ENCODE data around the gene ZIC4.
A peak's percentile ranks its signal among the peaks of the same experiment; 100 is the strongest.

The ZIC4 gene

GRCh38 chr3:147364771-147365170, 41.6 kb downstream of the ZIC4 start:
- intact Hi-C loops (cut with DNase I; ENCODE audit: low total_unique reads): no loop called here
- H3K4me3 ChIP-seq: no peak overlapping the region
- H3K36me3 ChIP-seq: no peaks in the 10 kb centered on the region
- TF ChIP-seq, protein P1, sequence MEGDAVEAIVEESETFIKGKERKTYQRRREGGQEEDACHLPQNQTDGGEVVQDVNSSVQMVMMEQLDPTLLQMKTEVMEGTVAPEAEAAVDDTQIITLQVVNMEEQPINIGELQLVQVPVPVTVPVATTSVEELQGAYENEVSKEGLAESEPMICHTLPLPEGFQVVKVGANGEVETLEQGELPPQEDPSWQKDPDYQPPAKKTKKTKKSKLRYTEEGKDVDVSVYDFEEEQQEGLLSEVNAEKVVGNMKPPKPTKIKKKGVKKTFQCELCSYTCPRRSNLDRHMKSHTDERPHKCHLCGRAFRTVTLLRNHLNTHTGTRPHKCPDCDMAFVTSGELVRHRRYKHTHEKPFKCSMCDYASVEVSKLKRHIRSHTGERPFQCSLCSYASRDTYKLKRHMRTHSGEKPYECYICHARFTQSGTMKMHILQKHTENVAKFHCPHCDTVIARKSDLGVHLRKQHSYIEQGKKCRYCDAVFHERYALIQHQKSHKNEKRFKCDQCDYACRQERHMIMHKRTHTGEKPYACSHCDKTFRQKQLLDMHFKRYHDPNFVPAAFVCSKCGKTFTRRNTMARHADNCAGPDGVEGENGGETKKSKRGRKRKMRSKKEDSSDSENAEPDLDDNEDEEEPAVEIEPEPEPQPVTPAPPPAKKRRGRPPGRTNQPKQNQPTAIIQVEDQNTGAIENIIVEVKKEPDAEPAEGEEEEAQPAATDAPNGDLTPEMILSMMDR (IDR thresholded peaks at IDR 0.05): no peak
- H3K27ac ChIP-seq: no peak overlapping the region
- peaks cover 0 to 63% of the 10 kb centered on the region in 2 donors for H3K27me3 ChIP-seq
- H3K4me1 ChIP-seq: no peaks in the 10 kb centered on the region
- DNase-seq: no peak
- H3K9me3 ChIP-seq: no peaks in the 10 kb centered on the region

- Histone ChIP-seq H3K27me3 (peaks cover 0 to 64% of the 10 kb centered on the region in 2 donors), H3K4me1 (no peaks in the 10 kb centered on the region), H3K9me3 (no peaks in the 10 kb centered on the region), H3K4me3 (no peak overlapping the region), H3K27ac (no peak overlapping the region), H3K36me3 (no peaks in the 10 kb centered on the region)
- DNase-seq: no peak
- intact Hi-C loops (cut with DNase I; ENCODE audit: low total_unique reads): no loop called here
- TF ChIP-seq, protein P1 (IDR thresholded peaks at IDR 0.05): peak in 1 of 2 experiments; percentile 31
Measured at GRCh38 chr3:147361454-147362420, 44.6 kb downstream of the ZIC4 start.

GRCh38 chr3:147360646-147361453, 45.5 kb downstream of the ZIC4 start:
- H3K4me3 ChIP-seq: no peak overlapping the region
- no peak for DNase-seq
- H3K36me3 ChIP-seq: no peaks in the 10 kb centered on the region
- H3K4me1 ChIP-seq: no peaks in the 10 kb centered on the region
- peaks cover 0 to 73% of the 10 kb centered on the region in 2 donors for H3K27me3 ChIP-seq
- H3K9me3 ChIP-seq: peaks cover 0 to 4% (median 0%) of the 10 kb centered on the region in 3 donors
- no peak overlapping the region for H3K27ac ChIP-seq
- intact Hi-C loops (cut with DNase I; ENCODE audit: low total_unique reads): no loop called here
- TF ChIP-seq, protein P1 (IDR thresholded peaks at IDR 0.05): no peak

DNA sequence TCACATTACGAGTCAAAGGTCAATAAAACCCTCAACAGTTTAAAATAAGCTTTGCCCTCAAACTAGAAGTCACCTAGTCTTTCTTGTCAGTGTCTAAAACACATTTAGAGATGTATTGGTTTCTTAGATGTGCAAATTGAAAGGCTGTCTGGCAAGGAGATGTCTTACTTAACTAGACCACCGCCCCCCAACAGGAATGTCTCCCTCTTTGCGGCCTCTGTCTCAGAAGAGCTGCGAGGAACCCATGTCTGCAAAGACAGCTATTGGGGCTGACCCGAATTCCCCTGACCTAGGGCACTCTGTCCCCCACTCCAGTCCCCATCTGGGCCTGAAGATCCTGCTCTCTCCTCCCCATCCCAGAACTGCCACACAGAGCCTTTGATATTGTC, 46.3 kb downstream of the ZIC4 start:
- Histone ChIP-seq H3K4me1 (no peaks in the 10 kb centered on the region), H3K9me3 (peaks cover 0 to 4% (median 0%) of the 10 kb centered on the region in 3 donors), H3K27me3 (peaks cover 0 to 76% of the 10 kb centered on the region in 2 donors), H3K36me3 (no peaks in the 10 kb centered on the region), H3K4me3 (no peak overlapping the region), H3K27ac (no peak overlapping the region)
- intact Hi-C loops (cut with DNase I; ENCODE audit: low total_unique reads): no loop called here
- TF ChIP-seq, protein P1 (IDR thresholded peaks at IDR 0.05): no peak
- DNase-seq: no peak

- peaks cover 0 to 2% (median 0%) of the 10 kb centered on the region in 4 donors for H3K4me1 ChIP-seq
- intact Hi-C loops (cut with DNase I; ENCODE audit: low total_unique reads): no loop called here
- H3K27me3 ChIP-seq: peaks cover 0 to 82% of the 10 kb centered on the region in 2 donors
- H3K9me3 ChIP-seq: peaks cover 0 to 4% (median 0%) of the 10 kb centered on the region in 3 donors
- DNase-seq: no peak
- no peaks in the 10 kb centered on the region for H3K36me3 ChIP-seq
- H3K4me3 ChIP-seq: no peak overlapping the region
- no peak overlapping the region for H3K27ac ChIP-seq
- TF ChIP-seq, protein P1 (IDR thresholded peaks at IDR 0.05): no peak
Measured at GRCh38 chr3:147359177-147360050, 46.9 kb downstream of the ZIC4 start.
